Limb (tissue), 2 donors: ENCODE results near the gene ABCC1.

Experiments
- DNase-seq, 2 donors: peaks; one replicate each; pipeline ENCODE4 v3.0.0-alpha.2; 2016; ENCODE audit errors: extremely low spot score in 2 of 2

Gene ABCC1

DNA sequence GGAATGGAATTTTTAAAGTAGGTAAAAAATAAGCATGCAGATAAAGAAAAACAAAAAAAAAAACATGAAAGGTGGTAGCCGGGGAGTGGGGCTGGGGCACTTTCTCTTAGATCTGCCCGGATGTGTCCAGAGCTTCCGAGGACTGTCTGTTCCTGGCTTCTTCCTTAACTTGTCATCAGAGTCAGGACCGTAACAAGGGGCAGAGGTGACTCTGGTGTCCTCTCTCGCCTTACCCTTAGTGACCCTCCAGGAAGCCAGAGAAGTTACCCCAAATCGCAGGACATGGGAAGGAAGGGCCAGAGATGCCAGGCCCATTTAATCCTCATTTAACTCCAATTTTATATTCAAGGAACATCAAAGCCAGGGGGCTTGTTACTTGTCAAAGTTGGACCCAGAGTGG is 158.4 kb downstream of the ABCC1 start:
- DNase-seq: no peak

DNA sequence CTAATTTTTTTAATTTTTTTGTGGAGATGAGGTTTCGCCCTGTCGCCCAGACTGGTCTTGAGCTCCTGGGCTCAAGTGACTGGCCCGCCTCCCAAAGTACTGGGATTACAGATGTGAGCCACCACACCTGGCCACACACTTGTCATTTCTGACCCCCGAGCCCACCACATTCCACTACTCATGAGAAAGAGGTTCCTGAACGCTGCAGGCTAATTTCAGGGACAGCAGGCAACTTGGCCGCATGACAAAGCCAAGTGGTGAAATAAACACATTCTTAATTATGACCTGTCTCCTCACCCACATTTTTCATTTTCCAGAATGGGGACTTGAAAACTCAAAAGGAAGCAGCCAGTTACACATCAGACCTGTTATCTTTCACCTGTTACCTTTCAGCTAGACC is 159.3 kb downstream of the ABCC1 start:
- no peak for DNase-seq

DNA sequence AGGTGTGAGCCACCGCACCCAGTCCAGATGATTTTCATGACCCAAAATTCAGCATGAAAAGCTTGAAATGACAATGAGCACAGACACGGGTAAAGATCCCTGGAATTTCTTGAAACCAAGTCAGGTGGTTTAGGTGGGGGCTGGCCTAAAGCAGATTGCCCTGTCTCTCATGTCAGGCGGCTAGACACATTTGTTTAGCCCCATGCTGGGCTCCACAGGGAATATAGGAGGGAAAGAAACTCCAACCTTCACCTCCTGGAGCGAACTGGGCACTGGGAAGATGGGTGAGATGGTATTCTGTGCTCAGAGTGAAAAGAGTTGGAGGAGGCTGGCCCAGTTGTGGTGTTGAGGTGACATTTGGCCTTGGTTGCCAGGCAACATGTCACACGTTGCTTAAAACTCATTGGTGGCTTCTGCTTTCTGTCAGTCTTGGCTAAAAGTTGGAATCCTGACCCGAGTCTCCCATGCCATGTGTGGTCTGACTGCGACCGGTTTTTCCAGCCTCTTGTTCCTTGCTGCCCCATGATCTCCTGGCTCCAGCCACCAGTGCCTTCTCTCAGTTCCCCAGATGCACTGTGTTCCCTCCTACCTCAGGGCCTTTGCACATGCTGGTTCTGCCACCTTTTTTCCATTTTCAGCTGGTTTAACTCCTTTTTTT is 160.2 kb downstream of the ABCC1 start:
- no peak for DNase-seq

DNA sequence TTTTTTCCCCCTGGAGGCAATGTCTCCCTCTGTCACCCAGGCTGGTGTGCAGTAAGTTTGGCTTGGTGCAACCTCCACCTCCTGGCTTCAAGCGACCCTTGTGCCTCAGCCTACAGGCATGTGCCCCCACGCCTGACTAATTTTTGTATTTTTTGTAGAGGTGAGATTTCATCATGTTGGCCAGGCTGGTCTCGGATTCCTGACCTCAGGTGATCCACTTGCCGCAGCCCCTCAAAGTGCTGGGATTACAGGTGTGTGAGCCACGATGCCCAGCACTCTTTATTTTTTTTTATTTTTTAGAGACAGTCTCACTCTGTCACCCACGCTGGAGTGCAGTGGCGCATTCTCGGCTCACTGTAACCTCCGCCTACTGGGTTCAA is 160.7 kb downstream of the ABCC1 start:
- DNase-seq: no peak

DNA sequence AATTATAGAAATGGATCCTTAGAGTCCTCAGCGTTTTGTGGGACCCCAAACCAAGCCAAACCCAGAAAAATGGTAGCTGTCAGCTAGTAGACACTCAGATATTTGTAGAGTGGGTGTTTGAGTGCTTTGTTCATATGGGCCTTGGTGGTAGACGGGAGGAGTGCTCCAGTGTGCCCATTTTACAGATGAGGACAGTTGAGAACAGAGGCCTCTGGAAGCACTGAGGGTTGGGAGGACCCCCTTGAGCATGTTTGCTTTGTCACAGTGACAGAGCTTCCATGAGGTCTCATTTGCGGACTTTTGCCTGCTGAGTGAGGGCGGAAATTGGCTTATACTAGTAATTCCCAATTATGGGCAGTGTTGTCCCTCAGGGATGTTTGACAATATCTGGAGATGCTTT is 162.2 kb downstream of the ABCC1 start:
- DNase-seq: no peak

DNA sequence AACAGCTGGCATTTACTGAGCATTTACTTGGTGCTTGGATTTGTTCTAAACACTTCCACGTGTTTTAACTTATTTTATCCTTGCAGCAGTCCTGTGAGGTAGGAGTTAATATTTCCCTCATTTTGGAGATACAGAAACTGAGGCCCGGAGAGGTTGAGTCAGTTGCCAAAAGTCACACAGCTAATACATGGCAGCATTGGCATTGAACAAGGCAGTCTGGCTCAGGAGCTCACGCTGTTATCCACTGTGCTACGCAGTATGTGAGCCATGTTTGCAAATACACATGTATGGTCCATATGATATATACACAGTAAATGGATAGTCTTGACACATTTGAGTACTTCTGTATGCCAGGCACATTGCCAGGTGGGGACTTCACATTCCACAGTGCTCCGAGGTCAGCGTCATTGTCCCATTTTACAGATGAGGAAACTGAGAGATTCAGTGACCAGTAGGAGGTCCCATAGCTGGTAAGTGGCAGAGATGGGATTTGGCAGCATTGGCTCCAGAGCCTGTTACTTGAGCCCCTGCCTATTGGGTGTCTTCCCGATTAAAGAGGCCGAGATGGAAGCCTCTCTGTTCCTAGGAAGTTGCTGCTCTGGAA is 163.1 kb downstream of the ABCC1 start:
- no peak for DNase-seq

DNA sequence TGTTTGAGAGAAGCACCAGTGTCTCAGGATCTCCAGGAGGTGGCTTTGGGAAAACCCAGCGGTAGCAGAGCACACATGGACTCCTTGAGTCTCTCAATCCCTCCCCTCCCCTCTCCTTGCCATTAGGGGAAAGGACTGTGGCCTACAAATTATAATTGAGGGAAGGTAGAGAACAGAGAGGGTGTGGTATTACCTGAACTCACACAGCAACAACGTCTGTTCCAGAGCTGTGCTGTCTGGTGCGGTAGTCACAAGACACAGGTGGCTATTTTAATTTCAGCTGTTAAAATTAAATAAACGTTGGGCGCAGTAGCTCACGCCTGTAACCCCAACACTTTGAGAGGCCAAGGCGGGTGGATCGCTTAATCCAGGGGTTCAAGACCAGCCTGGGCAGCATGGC is 163.7 kb downstream of the ABCC1 start:
- DNase-seq: no peak

DNA sequence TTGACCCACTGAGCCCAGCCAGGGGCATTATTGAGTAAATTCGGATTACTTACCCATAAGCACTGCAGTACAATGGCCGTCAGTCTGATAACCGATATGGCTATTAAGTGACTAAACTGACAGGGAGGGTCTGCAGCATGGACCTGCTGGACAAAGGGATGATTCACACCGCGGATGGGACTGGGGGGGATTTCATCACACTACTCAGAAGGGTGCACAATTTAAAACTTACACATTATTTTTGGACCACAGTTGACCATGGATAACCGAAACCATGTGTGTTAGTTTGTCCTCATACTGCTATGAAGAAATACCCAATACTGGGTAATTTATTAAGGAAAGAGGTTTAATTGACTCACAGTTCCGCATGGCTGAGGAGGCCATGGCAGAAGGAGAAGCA is 167.4 kb downstream of the ABCC1 start:
- no peak for DNase-seq

DNA sequence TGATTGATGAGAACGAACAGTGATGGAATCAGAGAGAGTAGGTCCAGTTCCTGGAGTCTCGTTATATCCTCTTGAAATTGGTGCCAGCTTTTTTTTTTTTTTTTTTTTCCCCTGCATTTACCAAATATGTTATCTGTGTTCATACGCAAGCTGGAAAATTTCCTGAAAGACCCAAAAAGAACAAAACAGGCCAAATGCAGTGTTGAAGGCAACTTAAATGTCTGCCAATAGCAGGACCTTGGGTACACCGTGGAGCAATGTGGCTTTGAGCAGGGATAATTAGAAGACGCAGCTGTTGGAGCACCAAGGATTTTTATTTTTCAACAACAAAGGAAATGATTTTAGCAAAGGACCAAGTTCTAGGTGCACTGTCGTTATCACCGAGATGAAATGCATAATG is 168.9 kb downstream of the ABCC1 start:
- no peak for DNase-seq

DNA sequence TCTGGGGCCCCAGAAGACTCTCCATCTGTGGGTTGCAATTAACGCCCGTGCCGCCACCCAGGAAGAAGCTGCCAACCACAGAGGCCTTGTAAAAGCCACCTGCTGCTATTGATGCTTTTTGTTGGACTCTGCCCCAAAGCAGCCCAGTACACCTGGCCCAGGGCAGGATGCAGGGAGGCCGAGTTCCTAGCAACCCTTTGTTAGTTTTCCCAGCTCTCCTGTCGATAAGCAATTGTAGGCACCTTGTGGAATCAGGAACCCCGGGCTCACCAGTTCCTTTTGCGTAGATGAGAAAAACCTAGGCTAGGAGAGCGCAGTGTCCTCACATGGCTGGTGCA is 170.6 kb downstream of the ABCC1 start:
- DNase-seq: no peak

DNA sequence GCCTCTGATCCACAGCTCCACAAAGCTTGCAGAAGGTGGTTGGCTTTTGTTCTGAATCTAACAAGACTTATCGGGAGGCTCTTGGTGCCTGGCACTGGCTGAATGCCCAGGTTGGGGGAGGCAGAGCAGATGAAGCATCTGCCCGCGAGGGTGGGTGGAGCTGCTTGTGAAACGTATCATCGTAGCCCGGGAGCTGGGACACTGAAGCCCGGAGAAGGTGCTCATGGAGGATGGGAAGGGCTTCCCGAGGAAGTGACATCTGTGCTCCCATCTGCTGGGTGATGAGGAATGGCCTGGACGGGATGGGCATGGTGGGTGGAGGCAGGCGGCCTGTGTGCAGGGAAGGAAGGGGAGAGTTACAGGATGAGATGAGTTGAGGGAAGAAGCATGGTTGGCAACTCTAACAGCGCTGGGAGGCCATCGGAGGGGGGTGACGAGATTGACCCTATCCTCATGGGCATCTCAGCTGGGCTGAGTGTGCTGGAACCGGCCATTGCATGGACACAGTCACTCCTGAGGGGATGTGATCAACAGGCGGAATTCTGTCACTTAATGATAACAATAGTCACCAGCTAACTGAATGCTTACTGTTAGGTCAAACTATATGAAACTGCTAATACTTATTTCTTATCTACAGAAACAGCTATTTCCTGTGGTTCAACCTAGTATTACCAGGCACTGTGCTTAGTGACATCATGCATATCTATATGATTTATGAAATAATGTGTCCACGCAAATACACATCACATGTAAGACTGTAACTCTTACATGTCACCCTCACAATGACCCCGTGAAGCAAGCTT is 171.2 kb downstream of the ABCC1 start:
- DNase-seq: no peak

DNA sequence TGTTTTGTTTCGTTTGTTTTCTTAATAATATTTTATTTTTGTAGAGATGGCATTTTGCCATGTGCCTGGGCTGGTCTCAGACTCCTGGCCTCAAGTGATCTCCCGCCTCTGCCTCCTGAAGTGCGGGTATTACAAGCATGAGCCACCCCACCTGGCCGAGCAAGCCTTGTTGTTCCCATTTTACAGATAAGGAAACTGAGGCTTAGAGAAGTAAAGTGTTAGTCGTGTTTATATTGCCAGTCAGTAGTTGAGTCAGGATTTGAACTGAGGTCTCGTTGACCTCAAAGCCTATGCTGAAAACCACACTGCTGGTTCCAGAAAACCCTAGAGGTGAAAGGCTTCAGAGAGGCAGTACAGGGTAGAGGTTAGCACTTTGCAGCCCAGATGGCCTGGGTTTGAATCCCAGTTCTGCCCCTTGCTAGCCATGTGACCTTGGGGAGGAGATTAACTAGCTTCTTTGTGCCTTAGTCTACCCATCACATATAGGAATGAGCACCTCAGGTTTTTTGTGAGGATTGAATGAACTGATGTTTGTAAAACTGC is 171.8 kb downstream of the ABCC1 start:
- DNase-seq: no peak

DNA sequence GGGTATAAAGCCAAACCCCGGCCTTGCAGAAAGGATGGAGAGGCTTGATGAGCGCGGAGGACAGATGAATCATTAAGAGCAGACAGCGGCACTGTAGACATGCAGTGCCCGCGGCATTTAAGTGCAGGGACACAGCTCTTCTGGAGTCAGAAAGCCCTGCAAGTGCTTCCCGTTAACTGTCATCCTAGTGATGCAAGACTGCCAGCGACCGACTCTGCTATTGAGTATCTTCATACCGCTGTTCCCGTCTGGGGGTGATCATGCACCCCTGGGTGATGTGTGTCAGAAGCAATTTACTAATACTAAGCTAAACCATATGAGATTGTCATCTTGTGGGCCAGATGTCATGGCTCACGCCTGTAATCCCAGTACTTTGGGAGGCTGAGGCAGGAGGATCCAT is 172.8 kb downstream of the ABCC1 start:
- no peak for DNase-seq

DNA sequence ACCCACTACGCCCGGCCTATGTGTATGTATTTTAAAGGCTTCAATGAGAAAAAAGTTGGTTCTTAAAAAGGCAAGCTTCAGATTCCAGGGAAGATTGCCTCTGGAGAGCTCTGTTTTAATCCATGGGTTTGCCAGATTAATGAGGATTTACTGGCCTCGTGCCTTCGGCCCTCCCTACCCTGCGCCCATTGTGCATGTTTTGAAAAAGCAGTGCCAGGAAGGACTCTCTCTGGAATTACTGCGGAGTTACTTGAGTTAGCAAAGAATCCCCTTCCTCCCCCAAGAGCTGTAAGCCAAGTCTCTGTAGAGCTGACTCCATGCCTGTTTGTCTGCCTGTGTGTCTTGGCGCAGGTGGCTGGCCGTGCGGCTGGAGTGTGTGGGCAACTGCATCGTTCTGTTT is 175.0 kb downstream of the ABCC1 start:
- DNase-seq: no peak

DNA sequence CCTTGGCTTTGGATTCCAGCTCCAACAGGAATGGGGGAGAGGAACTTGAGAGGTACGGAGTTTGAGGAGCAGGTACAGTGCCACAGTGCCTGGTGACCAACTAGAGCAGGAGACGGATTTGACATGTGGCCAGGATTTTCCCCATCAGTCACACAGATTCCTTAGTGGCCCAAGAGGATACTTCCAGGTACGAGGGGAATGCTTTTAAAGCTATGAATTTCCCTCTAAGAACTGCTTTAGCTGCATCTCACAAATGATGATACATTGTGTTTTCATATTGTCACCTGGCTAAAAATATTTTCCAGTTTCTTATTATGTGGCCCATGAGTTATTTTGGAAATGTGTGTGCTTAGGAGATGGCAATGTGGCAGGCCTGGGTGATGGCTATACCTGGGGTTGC is 175.6 kb downstream of the ABCC1 start:
- DNase-seq: no peak

DNA sequence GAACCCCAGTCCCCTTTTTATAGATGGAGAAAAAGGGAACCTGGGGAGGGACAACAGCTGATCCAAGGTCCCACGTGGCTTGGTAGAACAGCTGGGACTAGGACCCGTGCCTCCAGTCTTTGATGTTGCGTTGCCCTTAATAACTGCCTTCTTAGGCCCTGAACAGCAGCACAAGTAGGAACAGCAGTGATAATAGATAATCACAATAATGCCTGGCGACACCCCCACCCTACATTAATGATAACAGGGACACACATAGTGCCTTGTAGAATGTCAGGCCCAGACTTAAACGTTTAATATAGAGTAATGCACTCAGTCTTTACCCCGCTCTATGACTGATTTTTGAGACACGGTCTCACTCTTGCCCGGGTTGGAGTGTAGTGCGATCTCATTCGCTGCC is 177.5 kb downstream of the ABCC1 start:
- no peak for DNase-seq

DNA sequence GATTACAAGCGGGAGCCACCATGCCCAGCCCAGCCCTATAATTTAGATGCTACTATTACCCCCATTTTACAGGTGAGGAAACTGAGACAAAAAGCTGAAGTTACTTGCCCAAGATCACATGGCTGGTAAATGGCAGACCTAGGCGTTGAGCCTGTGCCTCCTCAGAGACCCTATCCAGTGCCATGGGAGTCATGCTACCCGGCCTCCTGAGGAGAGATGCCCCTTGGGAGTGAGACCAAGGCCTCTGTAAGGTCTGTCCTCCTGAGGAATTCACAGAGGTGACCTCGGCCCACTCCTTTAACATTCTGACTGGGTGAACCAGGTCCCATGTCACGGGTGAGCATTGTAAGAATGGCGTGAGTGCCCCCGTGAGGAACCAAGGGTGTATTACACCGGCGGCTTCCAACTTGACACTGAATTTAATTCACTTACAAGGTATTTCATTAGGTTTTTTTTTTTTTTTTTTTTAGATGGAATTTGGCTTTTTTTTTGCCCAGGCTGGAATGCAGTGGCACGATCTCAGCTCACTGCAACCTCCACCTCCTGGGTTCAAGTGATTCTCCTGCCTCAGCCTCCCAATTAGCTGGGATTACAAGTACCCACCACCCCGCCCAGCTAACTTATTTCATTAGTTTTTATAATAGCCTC is 178.2 kb downstream of the ABCC1 start:
- DNase-seq: peak; percentile 40 to 75

DNA sequence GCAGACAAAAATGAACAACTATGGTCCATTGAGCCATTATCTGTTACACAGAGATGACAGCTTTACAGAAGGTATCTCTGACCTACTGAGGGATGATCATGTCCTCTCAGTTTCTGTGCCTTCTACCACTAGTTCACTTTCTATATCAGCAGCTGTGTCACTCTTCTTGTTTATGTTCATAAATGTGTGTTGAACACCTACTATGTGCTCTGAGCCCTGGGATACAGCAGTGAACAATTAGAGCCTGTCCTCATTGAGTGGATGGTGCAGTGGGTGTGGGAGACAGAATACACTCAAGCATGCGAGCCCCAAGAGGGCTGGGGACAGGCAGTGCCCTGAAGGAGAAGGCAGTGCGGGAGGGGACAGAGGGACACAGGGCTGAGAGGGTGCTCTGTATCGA is 181.8 kb downstream of the ABCC1 start:
- no peak for DNase-seq

DNA sequence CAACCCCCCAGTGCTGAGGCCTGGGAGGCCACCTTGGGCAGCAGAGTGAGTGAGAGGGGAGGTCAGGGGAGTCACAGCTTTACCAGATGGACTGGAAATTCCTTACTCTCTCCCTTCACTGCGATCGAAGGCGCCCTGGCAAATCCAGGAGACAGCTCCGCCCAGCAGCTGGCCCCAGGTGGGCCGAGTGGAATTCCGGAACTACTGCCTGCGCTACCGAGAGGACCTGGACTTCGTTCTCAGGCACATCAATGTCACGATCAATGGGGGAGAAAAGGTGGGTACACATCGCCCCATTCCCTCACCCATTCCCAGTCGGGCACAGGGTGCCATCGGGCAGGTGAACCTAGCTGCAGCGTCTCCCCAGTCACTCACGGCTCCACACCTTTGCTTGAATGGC is 182.2 kb downstream of the ABCC1 start:
- DNase-seq: no peak

DNA sequence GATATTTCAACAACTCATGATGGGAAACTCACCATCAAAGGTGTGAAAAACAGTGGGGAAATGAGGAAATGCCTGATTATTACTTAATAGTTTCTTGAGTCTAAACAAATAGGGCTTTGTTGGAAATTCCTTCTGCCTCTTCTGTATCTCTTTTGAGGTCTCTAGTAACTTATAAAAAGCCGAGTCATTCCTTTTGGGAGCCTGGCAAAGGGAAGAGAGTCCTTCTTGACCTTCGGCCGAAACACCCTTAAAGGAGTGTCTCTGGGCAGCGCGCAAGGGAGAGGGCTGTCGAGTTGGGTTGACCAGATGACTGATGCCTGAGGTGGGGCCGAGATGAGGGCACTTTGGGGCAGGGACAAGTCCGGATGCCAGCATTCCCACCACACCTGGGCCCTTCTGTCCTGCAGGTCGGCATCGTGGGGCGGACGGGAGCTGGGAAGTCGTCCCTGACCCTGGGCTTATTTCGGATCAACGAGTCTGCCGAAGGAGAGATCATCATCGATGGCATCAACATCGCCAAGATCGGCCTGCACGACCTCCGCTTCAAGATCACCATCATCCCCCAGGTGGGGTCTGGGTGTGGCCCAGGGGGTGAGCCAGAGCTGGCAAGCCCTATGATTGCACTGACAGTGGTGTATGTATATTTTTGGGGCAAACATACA is 184.7 kb downstream of the ABCC1 start:
- no peak for DNase-seq

DNA sequence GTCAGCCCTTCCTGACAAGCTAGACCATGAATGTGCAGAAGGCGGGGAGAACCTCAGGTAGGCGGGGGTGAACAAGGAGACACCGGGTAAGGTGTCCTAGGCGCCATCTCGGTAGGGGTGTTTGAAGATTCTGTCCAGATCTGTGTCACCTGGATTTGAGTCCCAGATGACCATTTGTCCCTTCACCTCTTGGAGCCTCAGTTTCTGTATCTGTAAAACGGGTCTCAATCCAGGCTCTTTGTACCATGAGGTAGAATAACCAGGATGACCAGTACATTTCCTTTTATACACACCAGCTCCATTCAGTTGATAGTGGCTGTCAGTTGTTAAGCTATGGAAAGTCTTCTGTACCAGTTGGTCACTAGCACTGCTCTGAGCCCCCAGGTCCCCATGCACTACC is 187.2 kb downstream of the ABCC1 start:
- no peak for DNase-seq

DNA sequence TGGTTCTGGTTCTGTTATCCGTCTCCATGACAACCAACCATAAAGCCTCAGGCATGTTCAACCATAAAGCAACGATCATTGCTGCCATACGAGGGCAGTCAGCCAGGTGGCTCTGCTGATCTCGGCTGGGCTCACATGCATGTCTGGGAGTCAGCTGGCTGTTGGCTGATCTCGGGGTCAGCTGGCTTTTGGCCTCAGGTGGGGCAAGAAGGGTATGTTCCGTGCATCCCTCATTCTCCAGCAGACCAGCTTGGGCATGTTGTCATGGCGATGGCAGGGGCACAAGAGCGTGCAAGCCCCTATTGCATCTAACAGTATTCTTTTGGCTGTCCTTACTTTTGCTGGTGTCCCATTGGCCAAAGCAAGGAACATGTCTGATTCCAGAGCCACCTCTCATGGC is 187.7 kb downstream of the ABCC1 start:
- no peak for DNase-seq
